Adrenal gland (tissue), 5 donors: ENCODE measurements around the gene TECPR1.

Experiments
- CTCF ChIP-seq, 6 experiments: fragments of 450-650 bp in 4 of 6; fragments of 200-600 bp in 2 of 6; sonication (generic) in 1 of 6; IDR thresholded peaks; 1 replicate in 5 of 6; 2 replicates in 1 of 6; pipeline versions ENCODE4 v1.5.1 to v1.8.0; 2016 to 2021; ENCODE audit warnings: antibody characterized with exemption in 6 of 6, mild to moderate bottlenecking in 2 of 6, moderate library complexity in 1 of 6
- POLR2A ChIP-seq, 2 donors: fragments of 450-650 bp; IDR thresholded peaks; one replicate each; pipeline ENCODE4 v1.6.1; 2017; ENCODE audit warnings: antibody characterized with exemption in 2 of 2, mild to moderate bottlenecking in 2 of 2, moderate library complexity in 1 of 2
- donor health status: DM: no; HTN: no; CAD: no.

- TF ChIP-seq POLR2A (IDR thresholded peaks at IDR 0.05) = no peak
- no peak for TF ChIP-seq CTCF (IDR thresholded peaks at IDR 0.05)
Observed at GRCh38 chr7:98217623-98218582, 34.1 kb downstream of the TECPR1 start.
